ENCODE measurements around the gene ADISSP. TPM values are rescaled to one million over a fixed set of nuclear protein-coding genes. Genes with fewer than 3 reads are reported as not detected.
A peak's percentile ranks its signal among the peaks of the same experiment; 100 is the strongest.

ADISSP gene
- total and polyA plus RNA-seq, 2 of the 13 experiments (the other 11 are each of a cell fraction or from before 2014, with no cell fraction given): 38.3 to 90.6 TPM

GRCh38 chr20:3768342-3769130, 983 bp upstream of the ADISSP start (continued):
- TF ChIP-seq LCORL (IDR thresholded peaks at IDR 0.05): no peak
- peak; percentile 56 for TF ChIP-seq LCORL (CRISPR knock-in tag; IDR thresholded peaks at IDR 0.05)
- no peak for TF ChIP-seq ZNF577 (CRISPR knock-in tag; IDR thresholded peaks at IDR 0.05; ENCODE audit: borderline replicate concordance, low read depth)
- peak; percentile 25; the same call in 1 of the 2 replicates for TF ChIP-seq ESRRA (CRISPR knock-in tag; IDR thresholded peaks at IDR 0.05; ENCODE audit: low read depth)
- no peak for TF ChIP-seq CREM (IDR thresholded peaks at IDR 0.05)
- no peak for TF ChIP-seq CREM (CRISPR knock-in tag; IDR thresholded peaks at IDR 0.05)
- peak; percentile 60; the same call in 1 of the 2 replicates for TF ChIP-seq FOSL2 (CRISPR knock-in tag; IDR thresholded peaks at IDR 0.05)
- TF ChIP-seq MIER2 (CRISPR knock-in tag; IDR thresholded peaks at IDR 0.05): no peak
- no peak for TF ChIP-seq KAT8 (CRISPR knock-in tag; IDR thresholded peaks at IDR 0.05)
- peak; percentile 50; the same call in 1 of the 2 replicates for TF ChIP-seq FOXK1 (CRISPR knock-in tag; IDR thresholded peaks at IDR 0.05; ENCODE audit: borderline replicate concordance, low read depth)
- TF ChIP-seq MYNN (CRISPR knock-in tag; IDR thresholded peaks at IDR 0.05; ENCODE audit: low read depth): 0 out of 2 replicates have a peak, but pooled peaks have one; percentile 55
- TF ChIP-seq AHDC1 (CRISPR knock-in tag; IDR thresholded peaks at IDR 0.05; ENCODE audit: borderline replicate concordance): 0 out of 2 replicates have a peak, but pooled peaks have one; percentile 9
- no peak for TF ChIP-seq MED13 (CRISPR knock-in tag; IDR thresholded peaks at IDR 0.05)
- no peak for TF ChIP-seq E2F5 (CRISPR knock-in tag; conservative IDR thresholded peaks at IDR 0.05)
- peak; percentile 42; the same call in 1 of the 2 replicates for TF ChIP-seq MEF2D (CRISPR knock-in tag; IDR thresholded peaks at IDR 0.05)
- 0 out of 2 replicates have a peak, but pooled peaks have one; percentile 44 for TF ChIP-seq REXO4 (CRISPR knock-in tag; IDR thresholded peaks at IDR 0.05; ENCODE audit: borderline replicate concordance)
- TF ChIP-seq SP140L (CRISPR knock-in tag; IDR thresholded peaks at IDR 0.05; ENCODE audit: borderline replicate concordance): no peak
- peak; percentile 51; the same call in 1 of the 2 replicates for TF ChIP-seq IRF9 (CRISPR knock-in tag; IDR thresholded peaks at IDR 0.05; ENCODE audit: borderline replicate concordance)
- TF ChIP-seq ZNF121 (CRISPR knock-in tag; IDR thresholded peaks at IDR 0.05): peak; percentile 22; the same call in 1 of the 2 replicates
- TF ChIP-seq ZNF670 (CRISPR knock-in tag; IDR thresholded peaks at IDR 0.05; ENCODE audit: borderline replicate concordance): 0 out of 2 replicates have a peak, but pooled peaks have one; percentile 2
- TF ChIP-seq ZNF282 (IDR thresholded peaks at IDR 0.05; ENCODE audit: partially characterized antibody): no peak
- no peak for TF ChIP-seq ZFP37 (CRISPR knock-in tag; IDR thresholded peaks at IDR 0.05; ENCODE audit: borderline replicate concordance)
- TF ChIP-seq ZMYM2 (CRISPR knock-in tag; IDR thresholded peaks at IDR 0.05): 0 out of 2 replicates have a peak, but pooled peaks have one; percentile 82
- no peak for TF ChIP-seq HNF4A (CRISPR knock-in tag; IDR thresholded peaks at IDR 0.05)

Measured in HepG2 (cell line).